KMS-11 (cell line): ENCODE results near the gene RIN3.

Source experiments
- H2AFZ ChIP-seq: fragments of 200-600 bp; sonication (generic); 2 replicates; pipeline ENCODE4 v1.6.1; 2016; ENCODE audit warnings: antibody characterized with exemption, mixed run types, low read depth
- H3K27ac ChIP-seq: fragments of 200-600 bp; sonication (generic); 2 replicates; pipeline ENCODE4 v1.6.1; 2016; ENCODE audit warnings: mild to moderate bottlenecking, mixed run types
- H3K27me3 ChIP-seq: fragments of 200-600 bp; sonication (generic); 2 replicates; pipeline ENCODE4 v1.6.1; 2017; ENCODE audit warnings: mild to moderate bottlenecking, low read depth, mixed run types, moderate library complexity; ENCODE audit not compliant: insufficient read depth
- H3K36me3 ChIP-seq: fragments of 200-600 bp; sonication (generic); 2 replicates; pipeline ENCODE4 v1.6.1; 2017; ENCODE audit warnings: mild to moderate bottlenecking, mixed run types; ENCODE audit not compliant: insufficient read depth
- H3K4me1 ChIP-seq: fragments of 200-600 bp; sonication (generic); 2 replicates; pipeline ENCODE4 v1.6.1; 2016; ENCODE audit warnings: mild to moderate bottlenecking, low read depth, mixed run types; ENCODE audit not compliant: poor library complexity, severe bottlenecking
- H3K4me2 ChIP-seq: fragments of 200-600 bp; sonication (generic); 2 replicates; pipeline ENCODE4 v1.7.0; 2016; ENCODE audit warnings: mild to moderate bottlenecking, mixed run types
- H3K4me3 ChIP-seq: fragments of 200-600 bp; sonication (generic); IDR thresholded peaks from 2 replicates; pipeline ENCODE4 v1.6.1; 2017; ENCODE audit warnings: low read depth, low read length, mixed read lengths; ENCODE audit not compliant: insufficient read depth
- H3K79me2 ChIP-seq: fragments of 200-600 bp; sonication (generic); 2 replicates; pipeline ENCODE4 v1.6.1; 2016; ENCODE audit warnings: low read depth, mixed run types; ENCODE audit not compliant: insufficient read depth
- H3K9ac ChIP-seq: fragments of 200-600 bp; sonication (generic); 2 replicates; pipeline ENCODE4 v1.6.1; 2016; ENCODE audit warnings: mild to moderate bottlenecking, mixed run types
- H4K20me1 ChIP-seq: fragments of 200-600 bp; sonication (generic); 2 replicates; pipeline ENCODE4 v1.6.1; 2016; ENCODE audit warnings: mild to moderate bottlenecking, mixed run types; ENCODE audit not compliant: insufficient read depth
- CTCF ChIP-seq: fragments of 200-600 bp; sonication (generic); conservative IDR thresholded peaks from 2 replicates; pipeline ENCODE4 v1.6.1; 2017; ENCODE audit warnings: low read depth, mild to moderate bottlenecking, antibody characterized with exemption, low read length, moderate library complexity, mixed read lengths

RIN3 gene

GRCh38 chr14:92577321-92577742, 63.8 kb downstream of the RIN3 start:
- Histone ChIP-seq H3K9ac (peak overlapping the region; percentile 57), H3K4me2 (peak overlapping the region; percentile 79), H3K27me3 (no peaks in the 10 kb centered on the region)

GRCh38 chr14:92578511-92578910, 64.9 kb downstream of the RIN3 start:
- Histone ChIP-seq H3K4me2 (0 out of 2 replicates have a peak overlapping the region, but pooled peaks have one; percentile 79), H3K79me2 (no peaks in the 10 kb centered on the region), H3K4me1 (peaks cover 57% of the 10 kb centered on the region), H3K36me3 (no peaks in the 10 kb centered on the region), H2AFZ (no peak overlapping the region), H3K27ac (peak overlapping the region; percentile 87; the same call in 1 of the 2 replicates), H3K9ac (no peak overlapping the region), H3K27me3 (no peaks in the 10 kb centered on the region), H4K20me1 (no peaks in the 10 kb centered on the region), H3K4me3 (no peak overlapping the region)
- TF ChIP-seq CTCF: no peak

More at GRCh38 chr14:92577321-92577742, 63.8 kb downstream of the RIN3 start:
- peaks cover 69% of the 10 kb centered on the region for H3K4me1 ChIP-seq
- H3K4me3 ChIP-seq: no peak overlapping the region
- H3K27ac ChIP-seq: peak overlapping the region; percentile 87
- H3K79me2 ChIP-seq: no peaks in the 10 kb centered on the region
- peak overlapping the region; percentile 56; the same call in 1 of the 2 replicates for H2AFZ ChIP-seq
- no peaks in the 10 kb centered on the region for H3K36me3 ChIP-seq
- no peaks in the 10 kb centered on the region for H4K20me1 ChIP-seq
- TF ChIP-seq CTCF: no peak

GRCh38 chr14:92579244-92579936, 65.8 kb downstream of the RIN3 start:
- Histone ChIP-seq H4K20me1 (no peaks in the 10 kb centered on the region), H3K4me1 (peaks cover 53% of the 10 kb centered on the region), H3K4me2 (no peak overlapping the region), H3K36me3 (no peaks in the 10 kb centered on the region), H3K4me3 (no peak overlapping the region), H3K79me2 (no peaks in the 10 kb centered on the region), H3K9ac (no peak overlapping the region), H3K27ac (no peak overlapping the region), H3K27me3 (no peaks in the 10 kb centered on the region), H2AFZ (no peak overlapping the region)
- TF ChIP-seq CTCF: no peak

- Histone ChIP-seq H3K79me2 (no peaks in the 10 kb centered on the region), H3K4me3 (no peak overlapping the region), H3K36me3 (no peaks in the 10 kb centered on the region), H2AFZ (no peak overlapping the region), H3K4me2 (no peak overlapping the region), H3K4me1 (peaks cover 60% of the 10 kb centered on the region), H4K20me1 (no peaks in the 10 kb centered on the region), H3K27ac (no peak overlapping the region), H3K9ac (no peak overlapping the region), H3K27me3 (no peaks in the 10 kb centered on the region)
- no peak for TF ChIP-seq CTCF
Observed at GRCh38 chr14:92581206-92581605, 67.6 kb downstream of the RIN3 start.
